ENCODE data around the gene IQCN. TPM values are rescaled to one million over a fixed set of nuclear protein-coding genes. Genes with fewer than 3 reads are reported as not detected.

Gene IQCN
- total RNA-seq, 4 donors from 2014 or later, result 0.97 to 5.9 (median 3.1) TPM

GRCh38 chr19:18319591-18320135 lies 45.4 kb upstream of the IQCN start:
- intact Hi-C loops (cut with DNase I; ENCODE audit: low total_unique reads), result no loop called here
- H3K4me3 ChIP-seq (ENCODE audit: low read depth, poor library complexity, severe bottlenecking), result no peak overlapping the region
- peak in 1 of 3 donors; percentile 32 for TF ChIP-seq CTCF (IDR thresholded peaks at IDR 0.05)
- no peak for TF ChIP-seq POLR2A (IDR thresholded peaks at IDR 0.05)
- 72 to 78% methylated on average over 7 of the region's 7 CpGs for WGBS, 2 donors
- DNase-seq (ENCODE audit: low spot score in 2 of 2), result no peak

DNA sequence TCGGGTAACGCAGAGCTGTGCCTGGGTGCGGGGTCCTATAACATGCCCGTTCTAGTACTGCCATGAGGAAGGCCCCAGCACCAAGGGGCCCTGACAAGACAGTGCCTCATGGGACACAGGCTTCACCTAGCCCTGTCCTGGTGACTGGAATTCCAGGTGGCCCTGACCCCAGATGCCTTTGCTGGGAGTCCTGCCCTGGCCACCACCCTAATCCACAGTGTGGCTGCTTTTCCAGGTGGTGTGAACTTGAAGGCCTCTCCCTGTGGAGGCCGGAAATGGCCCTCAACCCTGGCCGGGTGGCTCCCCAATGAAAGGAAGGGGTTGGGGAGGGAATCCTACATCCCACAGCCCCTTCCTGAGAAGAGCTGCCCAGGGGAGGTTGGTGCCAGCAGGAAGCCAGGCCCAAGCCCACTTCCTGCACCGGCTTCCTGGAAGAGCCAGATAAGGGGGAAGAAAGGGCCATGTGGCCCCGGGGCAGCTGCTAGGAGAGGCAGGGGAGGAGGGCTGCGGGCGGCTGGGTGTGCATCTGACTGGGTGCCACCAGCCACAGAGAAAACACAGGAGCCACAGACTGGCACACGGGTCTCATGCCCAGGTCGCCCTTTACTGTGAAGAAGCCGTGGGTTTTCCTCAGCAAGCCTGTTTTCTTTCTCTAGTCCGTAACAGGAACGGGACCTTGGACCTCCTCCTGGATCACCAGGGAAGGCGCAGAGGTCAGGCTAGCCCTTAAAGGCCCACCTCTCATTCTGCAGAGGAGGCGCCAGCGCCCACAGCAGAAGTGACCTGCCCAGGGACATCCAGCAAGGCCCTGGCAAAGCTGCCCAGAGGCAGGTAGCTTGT lies 43.9 kb upstream of the IQCN start:
- H3K4me3 ChIP-seq (ENCODE audit: low read depth, poor library complexity, severe bottlenecking), result no peak overlapping the region
- intact Hi-C loops (cut with DNase I; ENCODE audit: low total_unique reads), result no loop called here
- WGBS, 2 donors, result 61 to 62% methylated on average over 18 of the region's 18 CpGs
- no peak for DNase-seq (ENCODE audit: low spot score in 2 of 2)
- no peak for TF ChIP-seq CTCF (IDR thresholded peaks at IDR 0.05)
- TF ChIP-seq POLR2A (IDR thresholded peaks at IDR 0.05), result no peak

DNA sequence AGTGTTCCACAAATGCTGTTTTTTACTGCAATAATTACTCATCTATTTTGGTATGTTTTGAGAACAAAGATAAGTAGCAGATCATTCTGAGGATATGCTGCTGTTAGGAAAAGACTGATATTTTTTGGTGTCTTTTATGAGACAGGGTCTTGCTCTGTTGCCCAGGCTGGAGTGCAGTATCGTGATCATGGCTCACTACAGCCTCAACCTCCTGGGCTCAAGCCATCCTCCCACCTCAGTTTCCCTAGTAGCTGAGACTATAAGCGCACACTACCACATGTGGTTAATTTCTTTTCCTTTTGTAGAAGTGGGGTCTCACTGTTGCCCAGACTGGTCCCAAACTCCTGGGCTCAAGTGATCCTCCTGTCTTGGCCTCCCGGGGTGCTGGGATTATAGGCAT lies 39.1 kb upstream of the IQCN start:
- no peak for TF ChIP-seq CTCF (IDR thresholded peaks at IDR 0.05)
- TF ChIP-seq POLR2A (IDR thresholded peaks at IDR 0.05), result no peak
- WGBS, 2 donors, result 91 to 98% methylated on average over 3 of the region's 3 CpGs
- no peak for DNase-seq (ENCODE audit: low spot score in 2 of 2)
- intact Hi-C loops (cut with DNase I; ENCODE audit: low total_unique reads), result no loop called here
- no peak overlapping the region for H3K4me3 ChIP-seq (ENCODE audit: low read depth, poor library complexity, severe bottlenecking)

GRCh38 chr19:18312092-18312534 lies 37.9 kb upstream of the IQCN start:
- DNase-seq (ENCODE audit: low spot score in 2 of 2), result no peak
- intact Hi-C loops (cut with DNase I; ENCODE audit: low total_unique reads), result no loop called here
- no peak overlapping the region for H3K4me3 ChIP-seq (ENCODE audit: low read depth, poor library complexity, severe bottlenecking)
- 92 to 93% methylated on average over 6 to 9 of the region's 11 CpGs for WGBS, 2 donors
- TF ChIP-seq POLR2A (IDR thresholded peaks at IDR 0.05) (no peak), CTCF (IDR thresholded peaks at IDR 0.05) (no peak)

- intact Hi-C loops (cut with DNase I; ENCODE audit: low total_unique reads), result no loop called here
- H3K4me3 ChIP-seq (ENCODE audit: low read depth, poor library complexity, severe bottlenecking), result no peak overlapping the region
- 85 to 94% methylated on average over 7 to 21 of the region's 22 CpGs for WGBS, 2 donors
- no peak for DNase-seq (ENCODE audit: low spot score in 2 of 2)
- TF ChIP-seq POLR2A (IDR thresholded peaks at IDR 0.05) (no peak), CTCF (IDR thresholded peaks at IDR 0.05) (no peak)
These were observed 37.3 kb upstream of the IQCN start for GRCh38 chr19:18311502-18312091.

Measured in lower leg skin (tissue), 4 donors.